WTC11 (cell line): ENCODE measurements around the gene UGT1A7. TPM values are rescaled to one million over a fixed set of nuclear protein-coding genes. Genes with fewer than 3 reads are reported as not detected.

Experiments used
- ATAC-seq: fragments of 200-7000 bp; cut with Tn5 transposase; 2 replicates; pipeline ENCODE4 v1.10.0; 2021; ENCODE audit warnings: mild to moderate bottlenecking, moderate library complexity
- CTCF ChIA-PET: fragments of 300-600 bp; sonication (Branson Sonifier 250); formaldehyde crosslinking; loops from one replicate; lab custom pipeline; 2021; ENCODE audit warnings: antibody characterized with exemption; lab: Charles Lee
- POLR2A ChIA-PET: fragments of 350-600 bp; sonication (Branson Sonifier 250); formaldehyde crosslinking; loops from one replicate; lab custom pipeline; 2021; ENCODE audit warnings: antibody characterized with exemption; lab: Charles Lee
- DNase-seq: peaks from one replicate; pipeline ENCODE4 v3.0.0; 2021; ENCODE audit warnings: low spot score
- H3K27ac Mint-ChIP-seq: 2 replicates; pipeline ENCODE4 v1.8.0; 2021; ENCODE audit warnings: mixed read lengths
- H3K27me3 Mint-ChIP-seq: 2 replicates; pipeline ENCODE4 v1.8.0; 2021; ENCODE audit warnings: low read depth, mild to moderate bottlenecking, moderate library complexity, mixed read lengths
- H3K36me3 Mint-ChIP-seq: 2 replicates; pipeline ENCODE4 v1.8.0; 2021; ENCODE audit warnings: mixed read lengths
- H3K4me1 Mint-ChIP-seq: 2 replicates; pipeline ENCODE4 v1.8.0; 2022; ENCODE audit warnings: mixed read lengths
- H3K4me3 Mint-ChIP-seq: 2 replicates; pipeline ENCODE4 v1.8.0; 2021; ENCODE audit warnings: mild to moderate bottlenecking, moderate library complexity, mixed read lengths
- H3K9me3 Mint-ChIP-seq: 2 replicates; pipeline ENCODE4 v1.8.0; 2021; ENCODE audit warnings: mixed read lengths
- ELF4 ChIP-seq: sonication (generic); formaldehyde crosslinking; IDR thresholded peaks from 2 replicates; pipeline ENCODE4 v1.8.1; 2022; ENCODE audit warnings: low read depth, mild to moderate bottlenecking, moderate library complexity, missing genetic modification reagents
- ETV6 ChIP-seq: sonication (generic); formaldehyde crosslinking; IDR thresholded peaks from 2 replicates; pipeline ENCODE4 v1.8.1; 2022; ENCODE audit warnings: mild to moderate bottlenecking, missing genetic modification reagents
- FOXP4 ChIP-seq: sonication (generic); formaldehyde crosslinking; IDR thresholded peaks from 2 replicates; pipeline ENCODE4 v1.8.0; 2022; ENCODE audit warnings: mild to moderate bottlenecking, missing genetic modification reagents
- GTF2I ChIP-seq: fragments of 250-450 bp; sonication (Bioruptor Pico); conservative IDR thresholded peaks from 2 replicates; pipeline ENCODE4 v1.4.0; 2021; ENCODE audit warnings: mild to moderate bottlenecking
- MAX ChIP-seq: sonication (generic); formaldehyde crosslinking; IDR thresholded peaks from 2 replicates; pipeline ENCODE4 v1.8.0; 2022; ENCODE audit warnings: mild to moderate bottlenecking, missing genetic modification reagents
- MLX ChIP-seq: sonication (generic); formaldehyde crosslinking; IDR thresholded peaks from 2 replicates; pipeline ENCODE4 v1.8.1; 2023; ENCODE audit warnings: mild to moderate bottlenecking, missing genetic modification reagents, moderate library complexity
- MYBL2 ChIP-seq: sonication (generic); formaldehyde crosslinking; IDR thresholded peaks from 2 replicates; pipeline ENCODE4 v1.8.1; 2023; ENCODE audit warnings: mild to moderate bottlenecking, moderate library complexity, missing genetic modification reagents
- NFE2L1 ChIP-seq: sonication (generic); formaldehyde crosslinking; IDR thresholded peaks from 2 replicates; pipeline ENCODE4 v1.8.1; 2023; ENCODE audit warnings: missing genetic modification reagents
- NR1H2 ChIP-seq: sonication (generic); formaldehyde crosslinking; IDR thresholded peaks from 2 replicates; pipeline ENCODE4 v1.9.0; 2021; ENCODE audit warnings: mild to moderate bottlenecking, moderate library complexity, missing genetic modification reagents
- OVOL2 ChIP-seq: fragments of 250-450 bp; sonication (Bioruptor Pico); IDR thresholded peaks from 2 replicates; pipeline ENCODE4 v1.9.0; 2021; ENCODE audit warnings: mild to moderate bottlenecking, borderline replicate concordance
- PRDM15 ChIP-seq: sonication (generic); formaldehyde crosslinking; IDR thresholded peaks from 2 replicates; pipeline ENCODE4 v1.8.0; 2022; ENCODE audit warnings: missing genetic modification reagents
- TEAD1 ChIP-seq: sonication (generic); formaldehyde crosslinking; IDR thresholded peaks from 2 replicates; pipeline ENCODE4 v1.8.0; 2022; ENCODE audit warnings: mild to moderate bottlenecking, missing genetic modification reagents
- TEAD4 ChIP-seq: sonication (generic); formaldehyde crosslinking; IDR thresholded peaks from 2 replicates; pipeline ENCODE4 v1.8.0; 2022; ENCODE audit warnings: mild to moderate bottlenecking, missing genetic modification reagents
- USF1 ChIP-seq: sonication (generic); formaldehyde crosslinking; IDR thresholded peaks from 2 replicates; pipeline ENCODE4 v1.8.0; 2022; ENCODE audit warnings: mild to moderate bottlenecking, missing genetic modification reagents
- USF2 ChIP-seq: sonication (generic); formaldehyde crosslinking; IDR thresholded peaks from 2 replicates; pipeline ENCODE4 v1.8.1; 2023; ENCODE audit warnings: mild to moderate bottlenecking, missing genetic modification reagents, moderate library complexity
- ZNF121 ChIP-seq: sonication (generic); formaldehyde crosslinking; IDR thresholded peaks from 2 replicates; pipeline ENCODE4 v1.8.0; 2023; ENCODE audit warnings: missing genetic modification reagents
- ZNF317 ChIP-seq: sonication (generic); formaldehyde crosslinking; IDR thresholded peaks from 2 replicates; pipeline ENCODE4 v1.8.1; 2023; ENCODE audit warnings: low read depth, mild to moderate bottlenecking, moderate library complexity, missing genetic modification reagents, borderline replicate concordance
- ZNF416 ChIP-seq: fragments of 250-450 bp; sonication (Bioruptor Pico); IDR thresholded peaks from 2 replicates; pipeline ENCODE4 v1.9.0; 2021; ENCODE audit warnings: mild to moderate bottlenecking, inconsistent platforms
- ZNF423 ChIP-seq: fragments of 250-450 bp; sonication (Bioruptor Pico); IDR thresholded peaks from 2 replicates; pipeline ENCODE4 v2.1.2; 2022; ENCODE audit warnings: mild to moderate bottlenecking, moderate library complexity
- ZNF425 ChIP-seq: fragments of 250-450 bp; sonication (Bioruptor Pico); conservative IDR thresholded peaks from 2 replicates; pipeline ENCODE4 v1.9.0; 2021; ENCODE audit warnings: mild to moderate bottlenecking
- total RNA-seq: library from RNA; stranded (reverse); gene quantifications from 3 replicates; pipeline ENCODE4 v1.2.3, GENCODE V29; 2021

UGT1A7 gene
- total RNA-seq, 1 experiment from 2014 or later, result not detected

- TF ChIP-seq FOXP4 (CRISPR knock-in tag) (no peak), TEAD4 (CRISPR knock-in tag) (no peak), ELF4 (no peak), MLX (CRISPR knock-in tag) (no peak), MYBL2 (CRISPR knock-in tag) (no peak), ZNF423 (no peak), PRDM15 (no peak), TEAD1 (CRISPR knock-in tag) (no peak)
These were observed 131.7 kb downstream of the UGT1A7 start (continued) for GRCh38 chr2:233813236-233814055.

GRCh38 chr2:233814056-233814835 is 132.5 kb downstream of the UGT1A7 start:
- H3K4me1 Mint-ChIP-seq, result no peaks in the 10 kb centered on the region
- H3K4me3 Mint-ChIP-seq, result no peak overlapping the region
- CTCF ChIA-PET, result no interaction called here
- H3K9me3 Mint-ChIP-seq, result peaks cover 11% of the 10 kb centered on the region
- POLR2A ChIA-PET, result no interaction called here
- DNase-seq (no peak), ATAC-seq (peak; percentile 79)
- no peak overlapping the region for H3K27ac Mint-ChIP-seq
- H3K36me3 Mint-ChIP-seq, result no peaks in the 10 kb centered on the region
- TF ChIP-seq NR1H2 (no peak), USF2 (CRISPR knock-in tag) (peak; percentile 90), NFE2L1 (CRISPR knock-in tag) (no peak), MLX (CRISPR knock-in tag) (no peak), USF1 (CRISPR knock-in tag) (peak; percentile 90)
- H3K27me3 Mint-ChIP-seq, result no peaks in the 10 kb centered on the region; the same call in 1 of the 2 replicates

- DNase-seq (no peak), ATAC-seq (no peak)
- H3K4me3 Mint-ChIP-seq, result no peak overlapping the region
- ChIA-PET POLR2A (no interaction called here), CTCF (no interaction called here)
- H3K27me3 Mint-ChIP-seq, result no peaks in the 10 kb centered on the region
- no peaks in the 10 kb centered on the region for H3K36me3 Mint-ChIP-seq
- no peaks in the 10 kb centered on the region for H3K4me1 Mint-ChIP-seq
- peaks cover 7% of the 10 kb centered on the region; the same call in 1 of the 2 replicates for H3K9me3 Mint-ChIP-seq
- no peak overlapping the region for H3K27ac Mint-ChIP-seq
- no peak for TF ChIP-seq ETV6 (CRISPR knock-in tag)
- no peak for TF ChIP-seq OVOL2 (CRISPR knock-in tag)
- no peak for TF ChIP-seq ZNF416 (CRISPR knock-in tag)
- no peak for TF ChIP-seq ZNF121
- TF ChIP-seq ZNF425, result no peak
- no peak for TF ChIP-seq MAX (CRISPR knock-in tag)
- no peak for TF ChIP-seq GTF2I (CRISPR knock-in tag)
- no peak for TF ChIP-seq ZNF317 (CRISPR knock-in tag)
These were observed 134.2 kb downstream of the UGT1A7 start for GRCh38 chr2:233815861-233816260.
